COLO668 (cell line): Measurements from ENCODE around the gene ZNF346.
"Not testable (repeated sequence)": the region's sequence is repeated elsewhere in the genome, so short reads cannot be mapped to it uniquely, and the experiment has no call there.

ENCODE experiments used
- DNase-seq: peaks from one replicate; lab custom pipeline; 2025; ENCODE audit not compliant: unreplicated experiment; lab: John Stamatoyannopoulos, UW

The ZNF346 gene

GRCh38 chr5:177008716-177009115 is 13.8 kb upstream of the ZNF346 start:
- DNase-seq: no peak

- DNase-seq: no peak
Observed at GRCh38 chr5:177010153-177010552, 12.3 kb upstream of the ZNF346 start.

- no peak for DNase-seq
Observed at GRCh38 chr5:177015156-177015555, 7.3 kb upstream of the ZNF346 start.

- no peak for DNase-seq
Observed at GRCh38 chr5:177018341-177018740, 4.2 kb upstream of the ZNF346 start.

GRCh38 chr5:177020033-177020432 is 2.5 kb upstream of the ZNF346 start:
- no peak for DNase-seq

GRCh38 chr5:177023303-177023664 is 788 bp downstream of the ZNF346 start:
- DNase-seq: no peak

GRCh38 chr5:177024559-177024958 is 2.1 kb downstream of the ZNF346 start:
- no peak for DNase-seq

GRCh38 chr5:177025101-177025601 is 2.7 kb downstream of the ZNF346 start:
- no peak for DNase-seq

GRCh38 chr5:177027665-177028064 is 5.2 kb downstream of the ZNF346 start:
- no peak for DNase-seq

- DNase-seq: no peak
Observed at GRCh38 chr5:177029498-177029897, 7.0 kb downstream of the ZNF346 start.

GRCh38 chr5:177035976-177036375 is 13.5 kb downstream of the ZNF346 start:
- no peak for DNase-seq

- no peak for DNase-seq
Observed at GRCh38 chr5:177036443-177036842, 13.9 kb downstream of the ZNF346 start.

GRCh38 chr5:177036921-177037320 is 14.4 kb downstream of the ZNF346 start:
- DNase-seq: no peak

GRCh38 chr5:177040814-177041420 is 18.4 kb downstream of the ZNF346 start:
- DNase-seq: no peak

GRCh38 chr5:177041936-177042335 is 19.4 kb downstream of the ZNF346 start:
- DNase-seq: no peak

- DNase-seq: no peak
Observed at GRCh38 chr5:177043114-177043513, 20.6 kb downstream of the ZNF346 start.

- no peak for DNase-seq
Observed at GRCh38 chr5:177043958-177044357, 21.5 kb downstream of the ZNF346 start.

- DNase-seq: no peak
Observed at GRCh38 chr5:177044641-177045040, 22.1 kb downstream of the ZNF346 start.

- DNase-seq: no peak
Observed at GRCh38 chr5:177045631-177046030, 23.1 kb downstream of the ZNF346 start.

GRCh38 chr5:177048531-177048930 is 26.0 kb downstream of the ZNF346 start:
- DNase-seq: not testable (repeated sequence)

- no peak for DNase-seq
Observed at GRCh38 chr5:177049285-177049684, 26.8 kb downstream of the ZNF346 start.

GRCh38 chr5:177064500-177065277 is 42.2 kb downstream of the ZNF346 start:
- DNase-seq: no peak

GRCh38 chr5:177065491-177065890 is 43.0 kb downstream of the ZNF346 start:
- DNase-seq: no peak
